GM19035 (cell line): ENCODE results near the gene TAF4.

ENCODE experiments used
- ATAC-seq: cut with Tn5 transposase; IDR thresholded peaks from one replicate; pipeline ENCODE4 v1.9.1; 2021; ENCODE audit not compliant: unreplicated experiment

The TAF4 gene

DNA sequence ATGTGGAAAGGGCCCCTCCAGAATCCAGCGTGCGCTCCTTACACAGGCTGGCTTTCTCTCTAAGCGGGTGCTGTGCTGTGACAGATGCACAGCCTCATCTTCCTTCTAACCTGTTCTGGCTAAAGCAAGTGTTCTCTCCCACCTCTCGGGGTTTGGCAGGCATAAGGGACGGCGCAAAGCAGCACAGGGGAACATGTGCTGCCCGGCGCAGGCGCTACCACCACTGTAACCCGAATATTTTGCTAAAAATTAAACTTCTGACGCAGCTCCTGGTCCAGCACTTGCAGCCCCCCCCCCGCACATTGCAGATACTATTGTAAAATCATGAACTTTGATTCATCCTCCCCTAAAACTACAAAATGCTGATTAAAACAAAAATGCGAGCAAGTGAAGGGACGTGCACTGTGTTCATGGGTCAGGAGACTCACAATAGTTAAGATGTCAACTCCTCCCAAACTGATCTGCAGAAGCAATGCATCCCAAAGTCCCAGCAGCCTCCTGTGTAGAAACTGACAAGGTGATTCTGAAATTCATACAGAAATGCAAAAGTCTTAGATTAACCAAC lies 43.0 kb downstream of the TAF4 start:
- no peak for ATAC-seq

DNA sequence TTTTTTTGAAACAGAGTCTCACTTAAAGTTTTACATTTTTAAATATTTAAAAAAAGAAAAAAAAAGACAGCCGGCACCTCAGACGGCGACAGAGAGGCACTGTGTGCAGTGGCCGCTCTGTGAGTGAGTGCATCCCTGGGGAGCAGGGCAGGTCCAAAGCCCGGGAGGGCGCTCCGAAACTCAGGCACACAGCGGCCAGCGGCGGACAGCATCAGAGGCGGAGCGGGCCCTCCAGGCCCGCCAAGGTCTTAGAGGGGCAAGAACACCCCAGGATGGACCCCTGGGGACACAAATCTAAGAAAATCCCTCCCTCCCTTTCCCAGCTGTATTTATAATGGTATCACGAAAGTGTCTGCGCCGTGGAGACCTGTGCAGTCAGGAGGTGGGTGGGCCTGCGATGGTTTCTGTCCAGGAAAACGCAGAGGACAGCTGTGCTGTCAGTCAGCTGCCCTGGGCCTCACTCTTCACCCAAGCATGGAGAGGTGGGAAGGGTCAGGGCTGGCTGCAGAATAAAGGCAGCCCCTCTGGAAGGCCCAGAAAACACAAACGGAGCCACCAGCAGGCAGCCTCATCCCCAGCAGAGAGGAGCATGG lies 43.8 kb downstream of the TAF4 start:
- no peak for ATAC-seq

DNA sequence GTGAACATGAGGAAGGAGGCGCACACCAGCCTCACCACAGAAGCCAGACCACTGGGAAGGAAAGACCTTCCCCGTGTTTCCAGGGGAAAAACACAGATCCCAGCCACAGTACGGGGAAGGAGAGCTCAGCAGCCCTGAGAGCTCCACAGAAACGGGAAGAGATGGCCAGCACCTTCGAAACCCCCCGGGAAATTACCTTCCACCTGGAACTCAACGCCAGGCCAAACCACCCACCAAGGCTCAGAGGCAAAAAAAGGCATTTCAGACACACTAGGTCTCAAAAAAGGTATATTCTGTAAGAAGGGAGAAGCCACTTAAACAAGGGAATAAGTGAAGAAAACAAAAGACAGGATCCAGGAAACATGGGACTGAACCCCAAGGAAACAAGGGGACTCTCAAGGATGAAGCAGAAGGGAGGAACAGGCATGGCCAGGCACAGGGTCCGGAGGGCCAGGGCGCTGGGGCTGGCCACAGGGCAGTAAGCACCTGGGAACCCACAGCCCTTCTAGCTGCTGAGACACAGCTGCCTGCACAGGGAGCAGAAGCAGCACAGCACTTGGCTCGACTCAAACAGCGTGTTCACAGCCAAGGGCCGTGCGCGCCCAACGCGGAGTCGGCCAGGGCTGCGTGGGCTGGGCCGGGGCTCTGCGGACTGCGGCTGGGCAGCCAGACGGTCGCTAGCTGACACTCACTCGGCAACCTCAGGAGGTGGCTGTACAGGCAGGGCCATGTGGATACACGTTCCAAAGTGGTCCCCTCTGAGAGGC lies 44.6 kb downstream of the TAF4 start:
- ATAC-seq = no peak

- ATAC-seq = no peak
Measured at GRCh38 chr20:62019881-62020492, 45.7 kb downstream of the TAF4 start.

GRCh38 chr20:62019144-62019805 lies 46.4 kb downstream of the TAF4 start:
- no peak for ATAC-seq

- ATAC-seq = no peak
Measured at GRCh38 chr20:62018437-62019143, 47.1 kb downstream of the TAF4 start.

GRCh38 chr20:62015540-62016288 lies 50.0 kb downstream of the TAF4 start:
- no peak for ATAC-seq

GRCh38 chr20:62014889-62015537 lies 50.7 kb downstream of the TAF4 start:
- no peak for ATAC-seq

- ATAC-seq = no peak
Measured at GRCh38 chr20:62014488-62014775, 51.2 kb downstream of the TAF4 start.

DNA sequence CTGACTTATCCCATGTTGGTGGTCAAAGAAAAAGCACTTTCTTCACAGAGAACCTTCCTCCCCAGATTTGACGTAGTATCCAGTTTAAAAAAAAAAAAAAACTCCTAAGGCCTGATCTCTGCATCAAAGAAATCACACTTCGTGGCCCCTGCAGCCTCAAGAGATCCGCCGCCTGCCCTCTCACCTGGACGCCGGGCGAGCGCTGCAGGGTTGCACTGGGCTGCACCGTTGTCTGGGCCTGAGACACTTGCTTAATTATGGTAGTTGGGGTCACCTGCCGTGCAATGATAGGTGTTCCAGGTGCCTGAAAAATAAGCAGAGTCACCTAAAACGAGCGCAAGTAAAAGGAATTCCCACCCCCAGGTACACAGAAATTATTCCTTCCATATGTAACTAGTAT lies 53.0 kb downstream of the TAF4 start:
- no peak for ATAC-seq

DNA sequence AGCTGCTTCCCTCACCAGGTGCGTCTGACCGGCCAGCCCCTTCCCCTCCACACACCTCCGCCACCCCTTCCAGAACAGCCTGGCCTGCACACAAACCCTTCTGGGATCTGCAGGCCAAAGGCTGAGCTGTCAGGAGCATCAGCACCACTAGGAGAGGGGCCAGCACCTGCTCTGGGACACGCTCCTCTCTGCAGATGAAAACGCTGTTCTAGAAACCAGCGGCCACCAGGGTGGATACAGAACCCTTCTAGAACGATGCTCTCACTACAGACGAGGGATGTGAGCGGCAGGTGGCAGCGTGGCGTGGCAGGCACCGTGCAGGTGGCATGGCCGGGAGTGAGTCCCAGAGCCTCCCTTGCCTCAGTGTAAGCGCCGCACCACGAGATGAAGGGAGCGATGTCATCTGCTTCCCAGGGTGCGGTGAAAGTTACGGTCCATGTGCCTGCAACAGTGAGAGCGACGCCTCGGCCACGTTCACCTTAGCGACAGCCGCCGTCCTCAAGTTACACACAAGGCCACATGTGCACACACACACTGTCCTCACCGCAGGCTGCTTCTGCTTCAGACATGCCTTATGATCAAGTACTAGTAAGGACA lies 53.6 kb downstream of the TAF4 start:
- no peak for ATAC-seq

- ATAC-seq = no peak
Measured at GRCh38 chr20:62011403-62011790, 54.3 kb downstream of the TAF4 start.

GRCh38 chr20:62010551-62011402 lies 54.9 kb downstream of the TAF4 start:
- ATAC-seq = no peak

DNA sequence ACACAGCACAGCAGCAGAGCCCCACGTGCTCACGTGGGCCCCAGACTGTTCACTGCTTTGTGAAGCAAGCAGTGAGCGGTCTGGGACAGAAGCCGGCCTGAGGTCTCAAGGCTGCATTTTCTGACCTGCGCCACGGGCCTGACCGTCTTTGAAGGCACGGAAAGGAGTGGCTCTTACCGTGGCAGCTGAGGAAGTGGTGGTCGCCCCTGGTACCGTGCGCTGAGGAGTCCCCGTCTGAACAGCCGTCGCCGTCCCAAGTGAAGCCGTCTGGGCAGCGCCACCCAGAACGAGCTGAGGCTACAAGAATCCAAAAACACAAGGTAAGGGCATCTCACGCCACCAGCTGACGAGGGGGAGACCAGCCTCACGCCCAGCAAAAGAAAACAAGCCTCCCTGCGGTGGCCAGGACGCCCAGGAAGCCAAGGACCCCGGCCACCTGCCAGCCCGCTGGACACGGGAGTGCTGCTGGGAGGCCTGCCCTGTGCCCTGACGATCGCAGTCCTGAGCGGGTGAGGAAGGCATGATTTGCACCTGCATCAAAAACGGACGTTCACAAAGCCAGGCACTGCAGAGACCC lies 55.7 kb downstream of the TAF4 start:
- ATAC-seq = no peak

DNA sequence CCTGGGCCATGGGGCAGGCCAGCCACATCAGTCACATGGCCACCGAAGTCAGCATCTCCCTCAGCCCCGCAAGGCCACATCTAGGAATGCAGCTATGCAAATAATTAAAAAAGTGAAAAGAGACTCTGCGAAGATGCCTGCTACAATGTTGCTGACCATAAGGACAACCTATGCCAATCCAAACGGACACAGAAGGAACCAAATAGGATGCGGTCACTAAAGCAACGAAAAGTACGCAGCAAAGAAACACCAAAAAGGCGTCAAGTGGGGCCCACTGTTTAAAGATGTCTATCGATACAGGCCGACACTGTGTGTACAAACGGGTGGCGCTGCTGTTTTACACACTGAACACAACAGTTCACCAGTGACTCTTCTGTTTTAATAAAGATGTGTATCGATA lies 56.4 kb downstream of the TAF4 start:
- ATAC-seq = no peak

- ATAC-seq = no peak
Measured at GRCh38 chr20:62008643-62009183, 57.0 kb downstream of the TAF4 start.

GRCh38 chr20:62007127-62007647 lies 58.5 kb downstream of the TAF4 start:
- ATAC-seq = no peak

GRCh38 chr20:62006482-62006881 lies 59.2 kb downstream of the TAF4 start:
- no peak for ATAC-seq
